ENCODE data around the gene CARM1. TPM values are rescaled to one million over a fixed set of nuclear protein-coding genes. Genes with fewer than 3 reads are reported as not detected.

The CARM1 gene
- polyA plus RNA-seq, 4 donors: 39.6 to 58.2 (median 51.2) TPM

DNA sequence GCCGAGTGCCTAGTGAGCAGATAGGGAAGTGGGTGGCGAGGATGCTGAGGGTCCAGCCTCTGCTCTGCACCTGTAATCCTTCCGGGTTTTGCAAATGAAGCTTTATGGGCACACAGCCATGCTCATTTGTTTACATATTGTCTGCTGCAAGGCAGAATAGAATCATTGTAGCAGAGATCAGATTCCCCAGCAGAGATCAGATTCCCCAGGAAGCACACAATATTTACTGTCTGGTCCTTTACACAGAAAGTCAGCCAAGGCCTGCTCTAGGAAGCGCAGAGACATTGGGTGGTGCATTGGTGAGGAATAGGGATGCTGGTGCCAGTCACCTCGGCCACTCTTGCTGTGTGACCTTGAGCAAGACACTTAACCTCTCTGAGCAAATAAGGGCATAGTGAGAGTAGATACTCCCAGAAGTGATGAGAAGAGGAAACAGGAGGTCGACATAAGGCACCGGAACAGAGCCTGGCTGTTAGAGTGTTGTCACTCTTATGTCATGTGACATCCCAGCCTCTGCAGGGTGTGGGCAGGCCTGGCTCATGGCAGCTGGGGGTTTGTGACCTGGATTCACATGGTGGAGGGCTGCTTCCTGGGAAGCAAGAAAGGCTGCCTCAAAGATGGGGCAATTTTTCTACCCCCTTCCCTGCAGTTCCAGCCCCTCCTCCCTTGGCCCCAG is 25.6 kb downstream of the CARM1 start:
- no peak for DNase-seq (ENCODE audit: low read depth in 4 of 4, low spot score in 2 of 4)

GRCh38 chr19:10898633-10899032 is 27.3 kb downstream of the CARM1 start:
- DNase-seq (ENCODE audit: low read depth in 4 of 4, low spot score in 2 of 4): no peak

GRCh38 chr19:10899151-10899653 is 27.8 kb downstream of the CARM1 start:
- DNase-seq (ENCODE audit: low read depth in 4 of 4, low spot score in 2 of 4): no peak

DNA sequence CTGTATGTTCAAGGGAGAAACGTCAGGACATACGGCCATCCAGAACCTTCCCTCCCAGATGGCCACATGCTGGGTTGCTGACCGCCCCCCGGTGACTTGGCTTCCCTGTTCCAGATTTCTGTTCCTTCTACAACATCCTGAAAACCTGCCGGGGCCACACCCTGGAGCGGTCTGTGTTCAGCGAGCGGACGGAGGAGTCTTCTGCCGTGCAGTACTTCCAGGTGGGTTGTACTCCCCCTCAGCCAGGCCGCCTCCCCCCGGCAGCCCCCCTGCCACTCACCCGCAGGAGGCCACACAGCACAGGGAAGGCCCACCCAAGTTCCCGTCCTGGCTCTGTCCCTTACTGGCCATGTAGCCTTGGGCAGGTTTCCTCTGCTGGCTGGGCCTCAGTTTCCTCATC is 36.6 kb downstream of the CARM1 start:
- DNase-seq (ENCODE audit: low read depth in 4 of 4, low spot score in 2 of 4): no peak

DNA sequence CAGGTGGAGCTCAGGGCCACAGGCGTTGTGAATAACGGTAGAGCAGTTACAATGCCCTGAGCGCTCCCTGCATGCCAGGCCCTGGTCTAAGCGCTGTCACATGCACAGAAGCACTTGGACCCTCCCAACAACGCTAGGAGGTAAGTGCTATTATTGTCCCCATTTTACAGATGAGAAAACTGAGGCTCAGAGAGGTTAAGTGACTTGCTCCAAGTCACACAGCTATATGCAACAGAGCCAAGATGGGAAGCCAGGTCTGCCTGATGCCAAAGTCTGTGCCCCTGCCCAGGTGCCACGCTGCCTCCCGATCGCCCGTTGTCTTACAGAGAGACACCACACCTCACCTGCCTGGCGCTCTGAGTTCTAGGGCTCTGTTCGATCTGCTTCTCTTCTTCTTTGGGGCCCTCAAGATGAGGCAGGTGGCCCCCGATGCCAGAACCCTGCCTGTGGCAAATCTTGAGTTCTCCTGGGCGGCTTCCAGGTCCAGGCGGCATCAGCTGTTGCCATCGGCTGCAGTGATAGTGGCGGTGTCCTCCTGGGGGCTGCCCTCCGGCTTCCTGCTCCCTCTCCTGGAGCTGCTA is 37.1 kb downstream of the CARM1 start:
- DNase-seq (ENCODE audit: low read depth in 4 of 4, low spot score in 2 of 4): no peak

GRCh38 chr19:10911579-10912363 is 40.4 kb downstream of the CARM1 start:
- no peak for DNase-seq (ENCODE audit: low read depth in 4 of 4, low spot score in 2 of 4)

GRCh38 chr19:10912619-10913018 is 41.3 kb downstream of the CARM1 start:
- no peak for DNase-seq (ENCODE audit: low read depth in 4 of 4, low spot score in 2 of 4)

- no peak for DNase-seq (ENCODE audit: low read depth in 4 of 4, low spot score in 2 of 4)
These were observed 42.5 kb downstream of the CARM1 start for GRCh38 chr19:10913716-10914340.

- no peak for DNase-seq (ENCODE audit: low read depth in 4 of 4, low spot score in 2 of 4)
These were observed 44.1 kb downstream of the CARM1 start for GRCh38 chr19:10915130-10916091.

GRCh38 chr19:10916602-10917001 is 45.2 kb downstream of the CARM1 start:
- no peak for DNase-seq (ENCODE audit: low read depth in 4 of 4, low spot score in 2 of 4)

GRCh38 chr19:10918359-10918758 is 47.0 kb downstream of the CARM1 start:
- no peak for DNase-seq (ENCODE audit: low read depth in 4 of 4, low spot score in 2 of 4)

- DNase-seq (ENCODE audit: low read depth in 4 of 4, low spot score in 2 of 4): no peak
These were observed 48.3 kb downstream of the CARM1 start for GRCh38 chr19:10919352-10920287.

GRCh38 chr19:10920288-10920655 is 48.9 kb downstream of the CARM1 start:
- DNase-seq (ENCODE audit: low read depth in 4 of 4, low spot score in 2 of 4): no peak

DNA sequence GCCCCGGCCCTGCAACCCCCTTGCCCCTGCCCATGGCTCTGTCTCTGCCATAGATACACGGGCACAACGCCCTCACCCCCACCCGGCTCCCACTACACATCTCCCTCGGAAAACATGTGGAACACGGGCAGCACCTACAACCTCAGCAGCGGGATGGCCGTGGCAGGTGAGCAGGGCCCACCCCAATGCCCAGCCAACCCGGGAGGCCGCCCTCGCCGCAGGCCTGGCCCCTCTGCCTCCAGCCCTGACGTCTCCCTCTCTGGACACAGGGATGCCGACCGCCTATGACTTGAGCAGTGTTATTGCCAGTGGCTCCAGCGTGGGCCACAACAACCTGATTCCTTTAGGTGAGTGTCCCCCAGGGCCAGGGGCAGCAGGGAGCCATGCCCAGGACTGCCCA is 49.4 kb downstream of the CARM1 start:
- no peak for DNase-seq (ENCODE audit: low read depth in 4 of 4, low spot score in 2 of 4)

DNA sequence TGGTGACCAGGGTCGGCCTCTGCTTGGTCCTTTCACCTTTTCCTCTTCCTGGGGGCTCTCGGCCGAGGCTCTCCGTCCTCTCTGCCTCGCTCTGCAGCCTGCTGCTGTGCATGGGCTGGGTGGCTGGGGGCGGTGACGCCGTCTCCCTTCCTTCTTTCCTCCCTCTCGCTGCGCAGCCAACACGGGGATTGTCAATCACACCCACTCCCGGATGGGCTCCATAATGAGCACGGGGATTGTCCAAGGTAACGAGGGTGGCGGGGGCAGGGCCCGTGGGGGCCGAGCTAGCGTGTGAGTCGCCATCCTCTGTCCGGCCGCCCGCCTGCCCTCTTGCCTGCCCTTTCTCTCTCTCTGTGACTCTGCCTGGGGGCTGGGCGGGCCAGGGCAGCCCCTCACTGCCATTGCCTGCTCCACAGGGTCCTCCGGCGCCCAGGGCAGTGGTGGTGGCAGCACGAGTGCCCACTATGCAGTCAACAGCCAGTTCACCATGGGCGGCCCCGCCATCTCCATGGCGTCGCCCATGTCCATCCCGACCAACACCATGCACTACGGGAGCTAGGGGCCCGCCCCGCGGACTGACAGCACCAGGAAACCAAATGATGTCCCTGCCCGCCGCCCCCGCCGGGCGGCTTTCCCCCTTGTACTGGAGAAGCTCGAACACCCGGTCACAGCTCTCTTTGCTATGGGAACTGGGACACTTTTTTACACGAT is 50.0 kb downstream of the CARM1 start:
- DNase-seq (ENCODE audit: low read depth in 4 of 4, low spot score in 2 of 4): no peak

DNA sequence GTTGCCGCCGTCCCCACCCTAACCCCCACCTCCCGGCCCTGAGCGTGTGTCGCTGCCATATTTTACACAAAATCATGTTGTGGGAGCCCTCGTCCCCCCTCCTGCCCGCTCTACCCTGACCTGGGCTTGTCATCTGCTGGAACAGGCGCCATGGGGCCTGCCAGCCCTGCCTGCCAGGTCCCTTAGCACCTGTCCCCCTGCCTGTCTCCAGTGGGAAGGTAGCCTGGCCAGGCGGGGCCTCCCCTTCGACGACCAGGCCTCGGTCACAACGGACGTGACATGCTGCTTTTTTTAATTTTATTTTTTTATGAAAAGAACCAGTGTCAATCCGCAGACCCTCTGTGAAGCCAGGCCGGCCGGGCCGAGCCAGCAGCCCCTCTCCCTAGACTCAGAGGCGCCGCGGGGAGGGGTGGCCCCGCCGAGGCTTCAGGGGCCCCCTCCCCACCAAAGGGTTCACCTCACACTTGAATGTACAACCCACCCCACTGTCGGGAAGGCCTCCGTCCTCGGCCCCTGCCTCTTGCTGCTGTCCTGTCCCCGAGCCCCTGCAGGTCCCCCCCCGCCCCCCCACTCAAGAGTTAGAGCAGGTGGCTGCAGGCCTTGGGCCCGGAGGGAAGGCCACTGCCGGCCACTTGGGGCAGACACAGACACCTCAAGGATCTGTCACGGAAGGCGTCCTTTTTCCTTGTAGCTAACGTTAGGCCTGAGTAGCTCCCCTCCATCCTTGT is 50.7 kb downstream of the CARM1 start:
- no peak for DNase-seq (ENCODE audit: low read depth in 4 of 4, low spot score in 2 of 4)

GRCh38 chr19:10922638-10923014 is 51.3 kb downstream of the CARM1 start:
- DNase-seq (ENCODE audit: low read depth in 4 of 4, low spot score in 2 of 4): no peak
